Left renal pelvis (tissue), 4 donors: Measurements from ENCODE around the gene TIFAB. TPM values are rescaled to one million over a fixed set of nuclear protein-coding genes. Genes with fewer than 3 reads are reported as not detected.

Experiments
- DNase-seq, 4 donors: peaks; one replicate each; pipeline ENCODE4 v3.0.0-alpha.2; 2013; ENCODE audit warnings: low read depth in 4 of 4, low spot score in 3 of 4
- polyA plus RNA-seq, 4 donors: library from polyadenylated mRNA; unstranded; fragments of 120-200 nt; gene quantifications; one replicate each; pipeline ENCODE4 v1.2.1, GENCODE V29; 2013; ENCODE audit not compliant: insufficient read length in 4 of 4

The TIFAB gene
- polyA plus RNA-seq, 4 donors = 0.10 to 0.18 (median 0.15) TPM

DNA sequence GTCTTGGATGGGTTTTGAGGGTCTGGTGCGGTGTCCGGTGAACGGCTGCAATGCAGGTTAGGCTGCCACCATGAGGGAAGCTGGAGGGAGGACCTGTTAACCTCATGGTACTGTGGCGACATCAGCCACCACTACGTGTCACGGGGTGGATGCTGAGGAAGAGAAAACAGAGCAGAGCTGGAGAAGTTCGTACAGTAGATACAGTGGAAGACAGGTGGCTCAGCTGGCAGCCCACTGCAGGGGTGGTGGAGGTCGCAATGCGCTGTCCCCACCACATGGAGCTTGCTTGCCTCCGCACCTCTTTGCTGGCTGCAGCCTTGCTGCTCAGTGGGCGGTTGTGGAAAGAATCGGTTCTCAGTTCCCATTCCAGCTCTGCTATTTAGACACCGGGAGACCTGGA, 7.8 kb downstream of the TIFAB start:
- DNase-seq = no peak

- DNase-seq = no peak
Observed at GRCh38 chr5:135443161-135443960, 8.8 kb downstream of the TIFAB start.

DNA sequence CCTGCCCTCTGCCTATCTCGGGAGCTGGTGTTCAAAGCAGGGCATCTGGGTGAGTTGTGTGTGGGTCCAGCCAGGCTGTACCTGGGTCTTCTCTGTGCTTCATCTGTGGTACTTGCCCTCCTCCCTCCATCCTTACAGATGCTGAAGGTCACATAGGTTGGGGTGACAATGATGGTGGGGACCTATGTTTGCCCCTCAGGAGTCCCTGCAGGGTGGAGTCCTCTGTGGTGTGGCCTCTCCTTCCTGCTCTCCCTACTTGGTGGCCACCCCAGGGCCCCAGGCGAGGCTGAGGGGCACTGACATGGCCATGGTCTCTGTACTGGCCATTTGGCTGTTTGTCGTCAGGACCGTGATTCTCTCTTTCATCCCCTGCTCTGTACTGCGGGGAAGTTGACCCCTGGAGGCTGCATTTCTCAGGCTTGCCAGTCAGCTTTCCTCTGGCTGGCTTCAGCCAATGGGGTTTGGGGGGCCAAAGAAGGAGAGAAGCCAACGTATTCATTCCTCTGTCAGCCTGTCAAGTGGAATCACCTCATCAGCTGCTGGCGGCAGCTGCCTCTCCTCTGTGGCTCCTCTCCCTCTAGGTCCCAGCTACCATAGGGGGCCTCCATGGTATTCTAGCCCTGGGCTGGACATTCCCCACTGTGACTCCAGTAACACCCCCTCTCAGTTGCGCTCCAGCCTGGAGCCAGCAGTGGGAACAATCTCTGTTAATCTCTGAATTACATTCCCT, 9.6 kb downstream of the TIFAB start:
- DNase-seq = no peak

DNA sequence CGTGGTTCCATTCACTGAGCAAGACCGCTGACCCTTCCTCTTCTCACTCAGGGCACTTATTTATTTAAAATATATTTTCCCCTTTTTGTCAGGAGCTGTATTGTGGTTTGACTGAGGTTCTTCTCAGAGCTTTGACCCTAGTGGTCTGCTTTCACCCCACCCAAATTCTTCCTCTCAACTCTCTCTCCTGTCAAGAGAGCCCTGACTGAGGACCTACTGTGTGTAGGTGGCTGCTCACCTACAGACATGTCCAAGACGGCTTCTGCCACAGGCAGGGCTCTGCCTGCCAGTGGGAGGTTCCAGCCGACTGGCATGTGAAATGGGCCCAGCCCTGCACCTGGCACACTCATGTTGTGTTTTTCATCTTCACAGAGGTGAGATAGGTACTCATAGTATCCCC, 10.2 kb downstream of the TIFAB start:
- no peak for DNase-seq

DNA sequence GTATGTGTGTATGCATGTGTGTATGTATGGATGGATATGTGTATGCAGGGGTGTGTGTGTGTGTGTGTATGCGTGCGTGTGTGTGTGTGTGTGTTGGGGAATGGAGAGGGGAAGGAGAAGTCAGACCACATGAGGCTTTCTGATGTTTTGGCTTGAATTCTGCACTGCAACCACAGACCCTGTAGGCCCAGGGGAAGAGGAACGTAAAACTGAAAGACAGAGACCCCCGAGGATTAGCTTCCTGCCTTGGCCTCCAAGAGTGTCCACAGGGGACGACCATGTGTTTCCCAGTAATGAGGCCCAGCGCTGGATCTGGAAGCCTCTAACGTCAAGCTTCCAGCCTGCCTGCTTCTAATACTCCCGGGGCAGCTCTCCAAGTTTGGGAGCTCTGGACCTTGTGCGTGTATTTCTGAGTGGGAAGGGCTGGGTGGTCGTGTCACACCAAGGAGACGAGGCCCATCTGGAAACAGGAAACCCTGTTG, 10.8 kb downstream of the TIFAB start:
- DNase-seq = peak in 3 of 4 donors; percentile 36 to 45 (median 39)

DNA sequence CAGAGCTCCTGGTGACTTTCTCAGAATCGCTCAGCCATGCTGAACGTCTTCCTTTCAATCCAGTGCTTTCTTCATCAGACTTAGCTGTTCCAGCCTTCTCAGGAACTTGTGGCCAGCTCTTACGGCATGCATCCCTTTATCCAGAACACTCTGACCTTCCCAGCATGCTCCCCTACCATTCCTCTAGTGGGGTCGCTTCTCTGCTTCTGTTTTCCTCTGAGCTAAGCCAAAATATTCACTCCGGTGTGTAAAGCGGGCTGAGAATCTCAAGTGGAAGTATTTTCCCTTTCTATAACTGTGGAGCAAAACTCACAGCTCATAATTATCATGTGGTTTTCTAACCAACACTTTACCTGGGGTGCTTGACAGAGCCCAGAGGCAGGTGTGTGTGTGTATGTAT, 11.2 kb downstream of the TIFAB start:
- DNase-seq = no peak

DNA sequence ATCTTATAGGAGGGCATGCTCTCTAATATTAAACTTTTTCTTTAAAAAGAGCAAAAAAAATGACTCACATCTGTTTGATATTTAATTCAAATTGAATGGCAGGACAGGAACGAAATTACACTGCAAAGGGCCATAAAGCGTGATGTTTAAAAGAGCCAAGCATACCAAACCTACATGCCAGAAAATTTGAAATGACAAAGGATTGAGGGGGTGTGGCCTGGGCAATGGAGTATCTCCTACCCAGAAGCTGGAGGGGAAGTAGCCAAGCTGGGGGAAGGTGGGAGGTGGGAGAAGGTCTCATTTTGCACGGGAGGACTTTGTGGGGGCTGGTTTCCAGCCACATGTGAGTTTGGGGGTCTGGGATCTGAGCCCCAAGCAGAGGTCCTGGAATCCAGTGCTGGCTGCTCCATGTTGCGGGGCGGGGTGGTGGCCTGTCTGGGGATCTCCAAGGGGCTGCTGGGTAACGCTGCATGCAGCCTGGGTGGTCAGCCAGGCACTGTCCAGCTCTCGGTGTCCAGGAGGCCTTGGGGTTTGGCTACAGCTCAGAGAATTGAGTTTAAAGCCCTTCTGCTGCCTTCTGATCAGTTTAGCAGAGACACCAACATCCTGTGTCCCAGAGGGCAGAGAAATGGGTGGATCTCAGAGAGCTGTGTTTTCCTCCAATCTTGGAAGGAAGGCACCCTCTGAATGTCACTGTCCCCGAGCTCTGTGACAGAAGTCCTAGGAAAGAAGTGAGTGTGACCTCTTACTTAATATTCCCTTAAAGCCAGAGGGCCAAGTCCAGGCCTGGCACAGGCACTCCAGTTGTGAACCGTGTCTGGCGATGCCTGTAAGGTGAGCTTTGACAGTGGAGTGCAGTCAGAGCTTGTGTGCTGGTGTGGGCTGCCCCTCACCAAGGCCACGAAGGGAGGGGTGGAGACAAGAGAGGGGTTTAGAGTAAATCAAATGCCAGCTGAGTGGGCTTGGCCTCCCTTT, 12.6 kb downstream of the TIFAB start:
- DNase-seq = no peak

GRCh38 chr5:135438636-135439221, 13.4 kb downstream of the TIFAB start:
- DNase-seq = no peak

- DNase-seq = no peak
Observed at GRCh38 chr5:135437796-135438560, 14.2 kb downstream of the TIFAB start.

- DNase-seq = no peak
Observed at GRCh38 chr5:135437422-135437795, 14.7 kb downstream of the TIFAB start.

DNA sequence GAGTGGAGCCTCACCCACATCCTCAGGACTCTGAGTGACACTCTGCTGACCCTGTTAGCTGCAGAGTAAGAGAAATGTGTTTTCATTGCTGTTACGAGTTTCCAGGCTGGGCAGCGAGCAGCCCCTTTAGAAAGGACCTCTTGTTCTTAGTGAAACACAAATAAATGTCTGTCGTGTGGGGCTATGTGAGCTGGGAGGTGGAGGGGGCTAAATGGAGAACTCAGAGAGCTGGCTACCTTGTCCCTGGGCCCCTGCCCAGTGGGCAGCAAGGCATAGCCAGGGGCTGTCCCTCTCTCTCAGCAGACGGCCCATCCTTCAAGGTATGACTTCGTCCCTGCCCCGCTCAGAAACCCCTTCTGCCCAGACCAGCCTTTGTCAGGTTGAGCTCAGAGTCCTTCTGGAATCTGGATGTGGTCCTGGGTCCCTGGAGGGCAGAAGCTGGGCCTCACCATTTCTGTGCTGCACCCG, 15.2 kb downstream of the TIFAB start:
- DNase-seq = no peak

DNA sequence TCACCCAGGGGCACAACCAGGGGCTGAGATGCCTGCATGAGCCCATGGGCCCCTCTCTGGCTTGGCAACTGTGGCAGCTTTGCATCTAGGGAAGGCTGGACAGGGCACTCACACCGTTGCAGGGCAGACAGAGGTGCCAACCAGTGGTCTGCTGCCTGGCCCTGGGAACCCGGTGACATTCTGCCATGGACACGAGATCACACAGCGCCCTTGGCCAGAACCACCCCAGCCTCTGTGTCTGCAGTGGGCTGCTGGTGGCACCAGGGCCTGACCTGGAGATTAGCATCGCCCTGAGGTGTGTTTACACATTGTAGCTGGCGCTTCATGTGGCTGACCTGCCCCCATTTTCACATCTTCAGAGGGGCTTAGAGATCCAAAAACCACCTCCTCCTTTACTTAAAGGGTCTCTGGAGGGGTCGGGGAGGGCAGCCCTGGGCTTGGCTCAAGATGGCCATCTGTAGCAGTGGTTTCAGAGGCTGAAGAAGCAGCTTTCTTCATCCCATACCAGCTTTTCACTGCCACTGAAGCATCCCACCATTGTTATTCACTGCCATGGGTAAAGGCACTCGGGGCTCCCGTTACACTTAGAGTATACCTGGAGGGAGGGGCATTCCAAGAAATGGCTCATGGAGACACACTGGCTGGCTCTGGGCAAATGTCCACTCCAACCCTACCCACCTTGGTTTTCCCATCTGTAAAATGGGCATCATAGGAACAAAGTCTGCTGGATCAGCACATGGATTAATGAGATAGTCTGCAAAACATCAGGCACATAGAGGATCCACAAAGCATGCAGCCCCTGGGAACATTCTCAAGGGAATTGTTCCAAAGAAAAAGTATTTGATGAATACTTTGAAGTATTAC, 16.5 kb downstream of the TIFAB start:
- no peak for DNase-seq

DNA sequence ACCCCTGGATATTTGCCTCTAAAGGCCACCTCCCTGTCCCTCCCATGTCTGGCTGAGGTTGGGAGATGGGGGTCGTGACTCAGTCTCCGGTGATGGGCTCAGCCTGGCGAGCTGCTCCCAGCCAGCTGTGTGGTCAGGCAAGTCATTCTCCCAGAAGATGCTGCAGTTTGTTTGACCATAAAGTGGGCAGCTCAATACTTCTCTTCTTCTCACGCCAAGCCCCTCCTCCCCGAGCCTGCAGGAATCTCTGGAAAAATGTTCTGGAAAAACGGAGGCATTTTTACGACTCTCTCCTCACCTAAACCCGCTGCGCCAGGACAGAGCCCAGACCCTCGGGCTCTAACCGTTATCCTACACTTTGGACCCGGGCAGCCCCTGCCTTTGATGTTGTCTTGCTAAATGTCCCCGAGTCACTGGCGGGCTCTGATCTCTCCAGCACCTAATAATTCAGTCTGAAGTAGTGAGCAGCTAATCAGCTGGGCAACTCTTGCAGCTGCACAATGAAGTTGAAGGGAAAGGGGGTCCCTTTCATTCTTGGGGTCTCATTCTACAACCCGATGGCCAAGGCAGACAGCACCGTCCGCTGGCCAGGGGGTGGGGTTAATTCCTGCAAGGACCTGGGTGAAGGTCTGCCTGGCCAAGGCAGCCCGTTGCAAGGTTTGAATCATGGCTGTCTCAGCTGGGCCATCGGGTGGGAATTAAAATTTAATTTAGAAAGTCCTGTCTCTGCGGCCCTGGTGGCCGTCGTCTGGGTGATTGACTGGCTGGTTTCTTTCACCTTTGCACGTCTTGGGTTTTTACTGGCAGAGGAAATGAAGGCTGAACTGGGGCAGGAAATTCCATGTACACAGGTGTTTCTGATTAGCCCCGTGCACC, 17.3 kb downstream of the TIFAB start:
- DNase-seq = no peak

GRCh38 chr5:135433681-135434426, 18.3 kb downstream of the TIFAB start:
- no peak for DNase-seq

- no peak for DNase-seq
Observed at GRCh38 chr5:135432113-135432512, 20.0 kb downstream of the TIFAB start.

- no peak for DNase-seq
Observed at GRCh38 chr5:135430135-135430437, 22.1 kb downstream of the TIFAB start.
